ENCODE measurements around the gene TEX11.

- TF ChIP-seq CTCF (IDR thresholded peaks at IDR 0.05; ENCODE audit: low read length) (no peak), EZH2 (IDR thresholded peaks at IDR 0.05; ENCODE audit: borderline replicate concordance, low read length) (no peak)
Measured at GRCh38 chrX:70605352-70605751, 303.2 kb downstream of the TEX11 start.
